ENCODE data around the gene FOXQ1. TPM values are rescaled to one million over a fixed set of nuclear protein-coding genes. Genes with fewer than 3 reads are reported as not detected.

FOXQ1 gene
- total RNA-seq, 1 experiment from 2014 or later: 55.8 TPM

DNA sequence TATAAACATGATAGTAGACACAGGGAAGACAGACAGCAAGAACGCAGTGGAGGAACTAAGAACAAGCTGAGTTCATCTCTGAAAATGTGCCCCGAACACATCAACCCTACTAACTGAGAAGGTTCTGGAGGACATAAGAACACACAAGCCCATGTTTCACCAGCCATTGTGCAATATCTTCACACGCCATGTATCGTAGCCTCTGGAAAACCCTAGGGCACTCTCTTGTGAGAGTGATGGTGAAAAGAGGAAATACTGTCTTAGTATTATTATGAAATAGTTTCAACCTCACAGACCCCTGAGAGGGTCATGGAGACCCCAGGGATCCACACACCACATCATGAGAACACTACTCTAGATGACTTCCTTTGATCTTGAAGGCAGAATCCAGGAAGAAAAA, 51.4 kb downstream of the FOXQ1 start:
- Histone ChIP-seq H2AFZ (no peak overlapping the region), H3K4me1 (replicated peaks; ENCODE audit: insufficient read depth) (no peaks in the 10 kb centered on the region), H3K4me3 (no peak overlapping the region), H3K79me2 (ENCODE audit: low read depth) (no peaks in the 10 kb centered on the region), H3K27ac (no peak overlapping the region), H3K9me3 (ENCODE audit: insufficient read depth, low read depth) (no peaks in the 10 kb centered on the region), H3F3A (ENCODE audit: insufficient read depth, low read depth) (no peaks in the 10 kb centered on the region), H4K20me1 (ENCODE audit: insufficient read depth) (no peaks in the 10 kb centered on the region), H3K4me2 (no peak overlapping the region), H3K9me2 (ENCODE audit: insufficient read depth) (no peaks in the 10 kb centered on the region; the same call in 1 of the 2 replicates), H3K36me3 (ENCODE audit: low read depth) (no peaks in the 10 kb centered on the region), H3K27me3 (ENCODE audit: insufficient read depth, low read depth) (no peaks in the 10 kb centered on the region)
- intact Hi-C loops (cut with micrococcal nuclease; ENCODE audit: unreplicated experiment): no loop called here
- ChIA-PET POLR2A (ENCODE audit: unreplicated experiment) (no interaction called here), CTCF (no interaction called here)
- BruUV-seq (replicated peaks): no TSS peak
- TF ChIP-seq EZH2 (IDR thresholded peaks at IDR 0.05; ENCODE audit: low read depth): no peak
- TF ChIP-seq, protein P1, sequence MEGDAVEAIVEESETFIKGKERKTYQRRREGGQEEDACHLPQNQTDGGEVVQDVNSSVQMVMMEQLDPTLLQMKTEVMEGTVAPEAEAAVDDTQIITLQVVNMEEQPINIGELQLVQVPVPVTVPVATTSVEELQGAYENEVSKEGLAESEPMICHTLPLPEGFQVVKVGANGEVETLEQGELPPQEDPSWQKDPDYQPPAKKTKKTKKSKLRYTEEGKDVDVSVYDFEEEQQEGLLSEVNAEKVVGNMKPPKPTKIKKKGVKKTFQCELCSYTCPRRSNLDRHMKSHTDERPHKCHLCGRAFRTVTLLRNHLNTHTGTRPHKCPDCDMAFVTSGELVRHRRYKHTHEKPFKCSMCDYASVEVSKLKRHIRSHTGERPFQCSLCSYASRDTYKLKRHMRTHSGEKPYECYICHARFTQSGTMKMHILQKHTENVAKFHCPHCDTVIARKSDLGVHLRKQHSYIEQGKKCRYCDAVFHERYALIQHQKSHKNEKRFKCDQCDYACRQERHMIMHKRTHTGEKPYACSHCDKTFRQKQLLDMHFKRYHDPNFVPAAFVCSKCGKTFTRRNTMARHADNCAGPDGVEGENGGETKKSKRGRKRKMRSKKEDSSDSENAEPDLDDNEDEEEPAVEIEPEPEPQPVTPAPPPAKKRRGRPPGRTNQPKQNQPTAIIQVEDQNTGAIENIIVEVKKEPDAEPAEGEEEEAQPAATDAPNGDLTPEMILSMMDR (conservative IDR thresholded peaks at IDR 0.05): no peak
- DNase-seq: no peak

DNA sequence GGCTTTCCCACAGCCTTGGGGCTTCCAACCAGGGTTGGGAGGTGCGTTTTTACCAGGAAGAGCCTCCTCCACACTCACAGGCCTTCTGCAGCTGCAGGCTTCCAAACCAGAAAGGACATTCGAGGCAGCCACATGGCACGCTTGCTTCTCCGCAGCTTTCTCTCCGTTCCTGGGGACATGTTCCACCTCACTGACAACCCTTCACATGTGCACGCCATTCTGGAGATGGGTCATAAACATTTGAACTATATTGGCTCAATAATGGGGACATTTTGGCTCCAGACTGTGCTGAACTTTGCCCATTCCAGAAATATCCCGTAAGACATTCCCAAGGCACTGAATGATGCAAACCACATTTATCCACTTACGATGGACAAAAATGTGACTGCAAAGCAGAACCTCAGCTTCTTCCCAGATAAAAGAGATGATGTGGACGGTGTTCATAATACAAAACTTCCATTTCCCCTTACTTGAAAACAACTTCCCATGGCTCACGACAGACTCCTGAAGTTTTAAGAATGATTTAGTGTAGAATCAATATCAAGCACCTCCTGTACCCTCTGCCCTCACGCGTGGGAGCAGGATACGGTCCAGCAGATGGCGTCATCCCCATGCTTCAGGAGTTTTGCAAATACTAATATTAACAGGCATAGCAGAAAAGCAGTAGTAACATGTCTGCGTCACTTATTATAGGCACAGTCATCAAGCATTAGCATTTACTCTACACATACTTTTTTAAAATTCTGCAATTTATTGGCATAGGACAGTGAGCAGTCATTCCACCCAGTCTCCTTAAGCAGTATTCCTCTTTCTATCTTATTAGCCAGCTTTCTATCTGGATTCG, 52.1 kb downstream of the FOXQ1 start:
- no peak overlapping the region for H3K27ac ChIP-seq
- no peak for DNase-seq

More for the DNA sequence above, 52.1 kb downstream of the FOXQ1 start:
- no peaks in the 10 kb centered on the region; the same call in 1 of the 2 replicates for H3K9me2 ChIP-seq (ENCODE audit: insufficient read depth)
- no peak overlapping the region for H3K4me3 ChIP-seq
- H3K27me3 ChIP-seq (ENCODE audit: insufficient read depth, low read depth): no peaks in the 10 kb centered on the region
- H3K36me3 ChIP-seq (ENCODE audit: low read depth): no peaks in the 10 kb centered on the region
- TF ChIP-seq, protein P1 (conservative IDR thresholded peaks at IDR 0.05): no peak; the same call in 1 of the 2 replicates
- TF ChIP-seq EZH2 (IDR thresholded peaks at IDR 0.05; ENCODE audit: low read depth): no peak
- BruUV-seq (replicated peaks): no TSS peak
- CTCF ChIA-PET: interaction anchor here (0.5 kb wide), 1 partner anchor 747 kb away, joined by 3 read pairs; no protein-coding TSS in a partner anchor
- intact Hi-C loops (cut with micrococcal nuclease; ENCODE audit: unreplicated experiment): no loop called here
- no peaks in the 10 kb centered on the region for H3K79me2 ChIP-seq (ENCODE audit: low read depth)
- no peaks in the 10 kb centered on the region for H4K20me1 ChIP-seq (ENCODE audit: insufficient read depth)
- H3K4me1 ChIP-seq (replicated peaks; ENCODE audit: insufficient read depth): no peaks in the 10 kb centered on the region
- H2AFZ ChIP-seq: no peak overlapping the region
- POLR2A ChIA-PET (ENCODE audit: unreplicated experiment): no interaction called here
- no peaks in the 10 kb centered on the region for H3F3A ChIP-seq (ENCODE audit: insufficient read depth, low read depth)
- H3K4me2 ChIP-seq: no peak overlapping the region
- no peaks in the 10 kb centered on the region for H3K9me3 ChIP-seq (ENCODE audit: insufficient read depth, low read depth)

Other genes starting within 250 kb of the FOXQ1 start
- not detected in 2 replicates for gene FOXF2, start 77.5 kb downstream of the FOXQ1 start, total RNA-seq (2021)

Data from PC-9 (cell line).